HG03565 (cell line): Measurements from ENCODE around the gene DNAJC15.
"Not testable (repeated sequence)": the region's sequence is repeated elsewhere in the genome, so short reads cannot be mapped to it uniquely, and the experiment has no call there.

Experiments
- ATAC-seq: cut with Tn5 transposase; IDR thresholded peaks from one replicate; pipeline ENCODE4 v1.9.1; 2021; ENCODE audit warnings: mild to moderate bottlenecking, moderate library complexity; ENCODE audit not compliant: unreplicated experiment

The DNAJC15 gene

DNA sequence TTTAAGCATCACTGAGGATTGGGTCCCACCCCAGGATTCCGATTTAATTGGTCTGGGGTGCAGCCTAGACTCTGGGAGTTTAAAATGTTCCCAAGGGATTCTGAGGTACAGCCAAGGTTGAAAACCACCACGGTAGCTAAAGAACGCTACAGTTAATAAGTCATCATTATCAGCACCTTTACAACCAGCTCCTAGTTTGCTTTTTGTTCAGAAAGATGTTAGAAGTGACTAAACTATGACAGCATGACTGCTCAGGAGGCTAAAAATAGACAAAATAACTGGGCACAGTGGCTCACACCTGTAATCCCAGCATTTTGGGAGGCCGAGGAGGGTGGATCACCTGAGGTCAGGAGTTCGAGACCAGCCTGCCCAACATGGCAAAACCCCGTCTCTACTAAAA, 19.7 kb upstream of the DNAJC15 start:
- ATAC-seq = no peak

DNA sequence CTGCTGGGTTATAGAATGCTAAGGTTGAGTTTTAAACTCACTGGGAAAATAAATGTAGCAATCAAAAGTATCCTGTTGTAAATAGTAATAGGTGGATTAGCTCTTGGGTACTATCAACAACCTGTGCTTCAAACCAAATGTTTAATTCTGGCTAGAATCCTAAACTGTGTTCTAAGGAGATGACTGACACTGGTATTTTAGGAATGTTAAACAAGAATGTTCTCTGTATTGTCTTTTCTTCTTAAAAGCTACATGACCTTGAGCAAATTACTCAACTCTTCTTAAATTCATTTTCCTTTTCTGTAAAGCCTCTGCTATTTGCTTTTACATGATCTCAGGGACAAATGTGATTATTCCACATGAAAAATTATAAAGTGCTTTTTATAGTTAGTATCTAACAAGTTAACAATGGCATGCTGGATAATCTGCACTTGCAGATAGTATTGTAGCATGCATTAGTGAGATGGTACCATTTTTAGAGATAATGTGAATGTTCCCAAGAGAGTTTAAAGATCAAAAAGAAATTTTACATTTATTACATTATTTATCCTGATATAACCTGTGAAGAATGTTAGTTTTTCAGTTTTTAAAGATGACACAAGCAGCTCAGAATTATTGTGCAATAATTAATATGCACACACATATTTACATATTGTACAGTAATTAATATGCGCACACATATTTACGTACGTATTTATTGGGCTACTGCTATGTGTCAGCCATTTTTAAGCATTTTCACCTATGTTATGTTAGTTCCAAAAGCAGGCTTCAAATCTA, 17.7 kb upstream of the DNAJC15 start:
- no peak for ATAC-seq

DNA sequence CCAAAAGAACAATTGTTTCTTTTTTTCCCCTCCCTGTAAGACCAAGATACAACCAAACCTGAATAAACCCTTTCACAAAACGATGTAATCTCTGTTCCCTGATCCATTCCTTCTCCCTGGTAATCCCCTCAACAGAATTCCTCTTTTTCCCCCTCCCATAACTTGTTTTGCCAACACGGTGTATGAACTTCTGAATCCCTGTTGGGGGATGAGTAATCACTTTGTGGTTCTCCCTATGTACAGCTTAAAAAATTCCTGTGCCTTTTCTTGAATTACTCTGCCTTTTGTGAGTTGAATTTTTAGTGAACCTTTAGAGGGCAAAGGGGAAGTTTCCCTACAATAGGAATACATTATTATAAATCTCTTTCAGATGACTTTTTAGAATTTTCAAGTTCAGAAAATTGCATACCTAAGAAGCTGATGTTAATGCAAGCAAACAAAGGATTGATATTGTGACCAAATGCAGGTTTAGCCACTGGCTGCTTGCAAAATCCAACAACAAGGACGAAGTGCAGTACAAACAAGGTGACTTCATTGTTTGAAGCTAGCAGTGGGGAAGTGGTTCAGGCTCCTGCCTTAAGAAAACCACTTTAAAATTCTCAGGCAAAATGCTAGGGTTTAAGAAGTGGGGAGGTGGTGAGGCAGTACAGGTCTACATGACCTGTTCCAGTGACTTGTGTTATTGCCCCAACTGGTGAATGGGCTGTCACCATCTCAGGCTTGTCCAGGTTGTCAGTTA, 16.3 kb upstream of the DNAJC15 start:
- ATAC-seq = no peak

DNA sequence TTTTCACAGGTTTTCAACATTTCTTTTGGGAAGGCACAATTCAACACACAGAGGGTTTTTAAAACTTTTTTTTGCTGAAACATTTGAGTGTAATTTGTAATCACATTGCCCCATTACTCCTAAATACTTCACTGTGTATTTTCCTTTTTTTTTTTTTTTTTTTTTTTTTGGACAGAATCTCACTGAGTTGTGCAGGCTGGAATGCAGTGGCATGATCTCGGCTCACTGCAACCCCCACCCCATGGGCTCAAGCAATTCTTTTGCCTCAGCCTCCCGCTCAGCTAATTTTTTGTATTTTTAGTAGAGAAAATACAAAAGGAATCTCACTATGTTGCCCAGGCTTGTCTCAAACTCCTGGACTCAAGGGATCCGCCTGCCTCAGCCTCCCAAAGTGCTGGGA, 14.8 kb upstream of the DNAJC15 start:
- ATAC-seq = no peak

DNA sequence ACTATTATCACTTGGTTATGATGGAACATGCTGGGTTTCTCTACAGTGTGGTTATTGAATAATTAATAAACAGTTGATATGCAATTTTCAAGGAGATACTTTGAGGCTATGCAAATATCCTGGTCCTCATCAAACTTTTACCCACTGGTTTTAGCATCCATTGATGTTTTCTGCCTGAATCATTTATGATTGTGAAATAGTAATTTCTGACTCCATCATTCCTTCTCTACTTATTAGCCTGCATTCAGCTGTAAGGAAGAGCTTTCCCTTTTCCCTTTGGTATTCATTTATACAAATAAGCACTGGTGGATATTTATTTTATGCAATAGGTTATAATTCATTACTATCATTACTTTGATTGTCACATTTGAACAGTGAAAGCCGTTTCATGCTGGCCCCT, 13.9 kb upstream of the DNAJC15 start:
- no peak for ATAC-seq

DNA sequence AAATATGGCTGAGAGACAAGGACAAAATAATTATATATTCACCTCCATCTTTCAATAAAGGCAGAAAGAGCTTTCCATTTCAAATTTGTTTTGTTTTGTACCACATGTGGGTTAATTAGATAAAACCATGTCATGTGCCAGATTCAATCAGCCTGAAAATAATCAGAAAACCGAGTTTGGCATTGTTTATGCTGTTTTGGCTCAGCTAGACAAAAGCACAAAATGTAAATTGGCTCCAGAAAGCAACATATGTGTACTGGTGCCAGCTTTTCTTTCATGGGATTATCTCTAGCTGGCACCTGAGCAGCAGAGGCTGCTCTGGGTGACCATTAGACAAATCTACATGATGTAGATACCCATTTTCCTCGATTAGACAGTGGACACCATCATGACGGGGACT, 9.2 kb upstream of the DNAJC15 start:
- no peak for ATAC-seq

DNA sequence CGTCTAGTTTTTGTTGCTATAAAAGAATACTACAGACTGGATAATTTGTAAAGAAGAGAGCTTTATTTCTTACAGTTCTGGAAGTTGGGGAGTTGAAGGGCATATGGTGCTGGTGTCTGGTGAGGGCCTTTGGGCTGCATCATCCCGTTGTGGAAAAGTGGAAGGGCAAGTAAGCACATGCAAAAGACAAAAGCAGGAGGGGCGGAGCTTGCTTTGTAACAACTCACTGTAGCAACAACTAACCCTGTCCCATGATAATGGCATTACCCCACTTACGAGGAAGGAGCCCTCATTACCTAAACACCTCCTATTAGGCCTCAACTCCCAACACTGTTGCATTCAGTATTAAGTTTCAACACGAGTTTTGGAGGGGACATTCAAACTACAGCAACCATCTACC, 7.2 kb upstream of the DNAJC15 start:
- ATAC-seq = no peak

DNA sequence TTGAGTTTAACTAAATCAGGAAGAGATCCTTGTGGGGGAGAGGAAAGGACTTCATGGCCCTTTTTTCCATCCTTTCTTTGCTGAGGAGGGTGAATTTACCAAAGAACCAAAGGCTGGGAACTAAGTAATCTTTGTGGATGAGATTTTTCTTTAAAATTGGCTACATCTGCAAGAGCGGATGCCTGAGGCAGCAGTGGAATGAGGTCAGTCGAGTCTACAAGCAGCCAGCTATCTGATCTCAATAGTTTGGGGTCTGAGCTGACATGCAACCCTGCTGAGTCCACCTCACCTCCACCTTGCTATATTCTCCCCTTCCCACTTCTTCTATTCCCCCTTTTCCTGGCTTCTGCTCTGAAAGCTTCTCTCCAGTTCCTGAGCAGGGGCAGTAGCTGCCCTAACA, 3.6 kb upstream of the DNAJC15 start:
- no peak for ATAC-seq

DNA sequence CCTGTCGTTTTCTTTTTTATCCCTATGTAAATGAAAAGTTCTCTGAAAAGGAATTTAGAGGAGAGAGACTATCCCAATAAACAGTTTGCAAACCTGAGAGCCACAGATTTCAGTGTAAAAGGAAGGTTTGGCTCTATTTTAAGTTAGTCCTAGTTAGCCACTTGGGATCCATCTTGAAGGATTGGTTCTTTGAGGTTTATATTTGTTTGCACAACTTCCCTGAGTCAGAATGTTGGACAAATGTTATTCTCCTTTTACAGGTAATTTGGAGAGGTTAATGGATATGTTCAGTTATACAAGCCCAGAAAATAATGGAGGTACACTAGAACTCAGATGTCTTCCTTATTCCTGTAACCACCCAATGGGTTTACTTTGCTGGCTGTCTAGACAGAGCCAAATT, 2.6 kb upstream of the DNAJC15 start:
- no peak for ATAC-seq

DNA sequence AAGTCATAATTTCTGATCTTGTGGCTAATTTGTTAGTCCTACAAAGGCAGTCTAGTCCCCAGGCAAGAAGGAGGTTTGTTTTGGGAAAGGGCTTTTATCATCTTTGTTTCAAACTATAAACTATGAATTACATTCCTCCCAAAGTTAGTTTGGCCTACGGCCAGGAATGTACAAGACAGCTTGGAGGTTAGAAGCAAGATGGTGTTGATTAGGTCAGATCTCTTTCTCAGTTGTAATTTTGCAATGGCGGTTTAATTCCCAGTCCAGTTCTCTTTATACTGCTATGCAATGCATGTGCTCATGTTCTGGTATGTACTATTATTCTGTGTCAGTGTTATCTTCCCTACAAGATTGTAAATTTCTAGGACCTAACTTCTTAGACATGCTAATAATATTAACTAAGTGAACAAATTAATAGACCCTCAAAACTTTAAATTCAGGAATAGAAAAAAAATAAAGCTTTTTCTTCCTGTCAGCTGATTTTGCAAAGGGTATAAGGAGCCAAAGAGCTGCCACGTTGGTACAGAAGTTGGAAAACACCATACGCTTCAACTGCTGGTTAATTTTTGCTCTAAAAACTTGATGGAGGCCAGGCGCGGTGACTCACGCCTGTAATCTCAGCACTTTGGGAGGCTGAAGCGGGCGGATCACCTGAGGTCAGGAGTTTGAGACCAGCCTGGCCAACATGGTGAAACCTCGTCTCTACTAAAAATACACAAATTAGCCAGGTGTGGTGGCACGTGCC, 1.3 kb upstream of the DNAJC15 start:
- no peak for ATAC-seq

DNA sequence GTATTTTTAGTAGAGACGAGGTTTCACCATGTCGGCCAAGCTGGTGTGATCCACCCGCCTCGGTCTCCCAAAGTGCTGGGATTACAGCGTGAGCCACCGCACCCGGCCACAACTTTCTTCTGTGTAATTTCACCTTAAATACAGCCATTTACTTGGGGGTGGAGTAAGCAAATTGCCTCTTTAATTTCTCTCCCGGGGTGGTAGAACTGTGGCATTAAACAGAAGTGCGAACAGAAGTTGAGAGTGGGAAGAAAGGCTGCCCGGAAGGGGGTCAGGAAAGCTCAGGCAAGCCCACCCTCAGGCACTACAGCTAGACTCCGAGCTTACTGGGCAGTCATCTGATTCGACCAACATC, 475 bp upstream of the DNAJC15 start:
- ATAC-seq = no peak

DNA sequence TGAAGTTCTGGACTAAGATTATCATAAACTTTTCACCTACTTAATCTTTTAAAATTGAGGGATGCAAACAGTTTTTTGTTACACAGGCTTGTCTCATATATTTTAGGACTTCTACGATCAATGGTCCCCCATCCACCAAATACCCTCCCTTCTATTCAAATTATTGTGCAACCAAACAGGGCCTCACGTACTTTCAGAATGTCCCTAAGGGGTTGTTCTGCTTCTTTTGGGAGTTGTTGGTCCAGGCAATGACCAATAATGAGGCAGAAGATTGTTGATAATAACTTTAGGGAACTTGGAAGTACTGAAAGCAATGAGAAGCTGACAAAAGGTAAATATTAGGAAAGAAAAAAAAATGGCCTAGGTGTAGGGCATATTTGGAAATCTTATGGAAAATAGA, 2.9 kb downstream of the DNAJC15 start:
- no peak for ATAC-seq

DNA sequence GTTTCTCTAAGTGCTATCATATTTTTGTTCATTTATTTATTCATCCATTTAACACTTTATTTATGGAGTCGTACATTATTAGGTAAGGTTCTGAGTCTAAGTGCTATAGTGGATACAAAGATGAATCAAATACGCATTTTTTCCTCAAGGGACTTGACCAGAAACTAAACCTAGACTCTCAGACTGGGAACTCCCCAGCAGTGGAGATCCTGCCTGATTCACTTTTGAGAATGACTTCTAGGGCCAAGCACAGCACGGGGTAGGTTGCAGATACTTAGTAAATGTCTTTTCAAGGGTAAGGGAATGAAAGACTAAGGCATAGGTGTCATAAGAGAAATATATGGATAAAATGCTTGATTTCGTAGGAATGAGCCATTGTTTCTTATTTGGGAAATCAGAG, 7.2 kb downstream of the DNAJC15 start:
- ATAC-seq = peak; percentile 36

DNA sequence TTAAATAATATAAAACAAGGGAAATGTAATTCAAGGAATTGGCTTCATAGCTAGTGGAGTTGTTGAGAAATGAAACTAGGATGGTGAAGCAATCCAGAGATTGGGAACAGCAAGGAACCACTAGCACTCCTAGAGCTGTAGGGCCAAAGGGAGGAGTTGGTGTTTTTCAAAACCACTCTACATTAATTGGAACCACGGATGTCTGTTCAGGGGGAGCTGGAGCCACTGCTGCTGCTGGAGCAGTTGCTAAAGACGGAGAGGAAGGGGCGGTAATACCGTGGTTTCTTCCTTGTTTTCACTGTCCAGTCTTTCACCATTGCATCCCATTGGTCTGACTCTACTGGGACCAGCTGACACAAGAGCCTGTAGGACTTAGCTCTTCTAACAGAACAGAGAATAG, 8.5 kb downstream of the DNAJC15 start:
- no peak for ATAC-seq

DNA sequence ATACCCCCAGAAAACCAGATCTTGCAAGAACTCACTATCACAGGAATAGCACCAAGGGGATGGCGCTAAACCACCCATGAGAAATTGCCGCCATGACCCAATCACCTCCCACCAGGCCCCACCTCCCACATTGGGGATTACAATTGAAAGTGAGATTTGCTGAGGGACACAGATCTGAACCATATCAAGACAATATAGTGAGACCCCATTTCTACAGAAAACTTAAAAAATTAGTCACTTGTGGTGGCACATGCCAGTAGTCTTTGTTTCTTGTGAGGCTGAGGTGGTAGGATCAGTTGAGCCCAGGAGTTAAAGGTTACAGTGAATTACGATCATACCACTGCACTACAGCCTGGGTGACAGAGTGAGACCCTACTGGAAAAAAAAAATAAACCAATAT, 9.7 kb downstream of the DNAJC15 start:
- ATAC-seq = no peak

DNA sequence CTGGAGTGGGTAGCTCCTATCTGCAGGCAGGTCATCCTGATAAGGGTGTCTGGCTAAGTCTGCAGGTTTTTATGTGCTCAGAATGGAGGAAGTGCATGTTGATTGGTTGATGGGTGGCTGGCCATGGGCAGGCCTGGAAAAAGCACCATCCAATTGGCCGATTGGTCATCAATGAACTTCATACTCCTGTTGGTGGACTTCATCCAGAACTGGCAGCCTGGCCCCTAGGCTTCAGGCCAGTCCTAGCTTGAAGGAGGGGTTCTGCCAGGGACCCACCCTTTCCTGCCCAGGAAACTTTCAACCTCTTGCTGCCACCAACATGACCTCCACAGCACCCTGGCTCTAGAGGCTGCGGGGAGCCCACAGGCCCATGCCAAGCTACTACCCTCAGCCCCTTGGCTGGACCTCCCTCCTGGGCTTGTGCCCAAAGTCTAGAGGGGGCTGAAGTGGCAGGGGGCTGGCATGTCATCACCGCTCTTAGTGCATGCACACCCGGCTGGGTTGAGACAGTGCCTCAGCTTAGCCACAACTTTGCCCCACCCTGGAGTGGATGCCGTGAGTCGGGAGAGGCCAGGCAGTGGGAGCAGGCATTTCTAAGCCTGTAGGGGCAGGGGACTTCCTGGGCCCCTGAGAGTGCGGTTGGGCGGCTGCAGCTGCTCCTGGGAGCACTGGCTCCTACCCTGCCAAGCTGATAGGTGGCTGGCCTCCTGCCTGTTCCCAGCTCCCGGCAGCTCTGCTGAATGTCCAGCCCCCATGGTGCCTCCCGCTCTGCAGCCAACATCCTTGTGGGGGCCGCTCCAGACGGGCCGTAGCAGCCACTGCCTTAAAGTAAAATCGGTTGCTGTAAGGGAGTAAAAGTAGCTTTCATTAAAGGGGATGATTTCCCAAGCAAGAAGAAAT, 13.2 kb downstream of the DNAJC15 start:
- no peak for ATAC-seq

DNA sequence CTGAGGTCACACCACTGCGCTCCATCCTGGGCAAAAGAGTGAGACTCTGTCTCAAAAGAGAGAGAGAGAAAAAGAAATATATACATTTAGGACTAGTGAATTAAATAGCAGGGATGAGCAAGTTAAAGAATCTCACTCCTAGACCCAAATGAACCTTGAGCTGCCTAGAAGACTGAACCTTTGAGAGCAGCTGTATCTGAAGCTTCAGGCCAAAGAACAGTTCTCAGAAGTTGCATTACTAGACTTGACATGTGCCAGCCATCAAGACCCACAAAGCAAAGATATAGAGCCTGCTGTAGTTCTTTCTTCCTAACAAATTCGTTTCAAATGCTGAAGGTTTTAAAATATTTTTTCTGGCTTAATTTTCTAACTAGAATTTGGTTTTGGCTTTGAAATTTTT, 16.6 kb downstream of the DNAJC15 start:
- ATAC-seq = no peak

DNA sequence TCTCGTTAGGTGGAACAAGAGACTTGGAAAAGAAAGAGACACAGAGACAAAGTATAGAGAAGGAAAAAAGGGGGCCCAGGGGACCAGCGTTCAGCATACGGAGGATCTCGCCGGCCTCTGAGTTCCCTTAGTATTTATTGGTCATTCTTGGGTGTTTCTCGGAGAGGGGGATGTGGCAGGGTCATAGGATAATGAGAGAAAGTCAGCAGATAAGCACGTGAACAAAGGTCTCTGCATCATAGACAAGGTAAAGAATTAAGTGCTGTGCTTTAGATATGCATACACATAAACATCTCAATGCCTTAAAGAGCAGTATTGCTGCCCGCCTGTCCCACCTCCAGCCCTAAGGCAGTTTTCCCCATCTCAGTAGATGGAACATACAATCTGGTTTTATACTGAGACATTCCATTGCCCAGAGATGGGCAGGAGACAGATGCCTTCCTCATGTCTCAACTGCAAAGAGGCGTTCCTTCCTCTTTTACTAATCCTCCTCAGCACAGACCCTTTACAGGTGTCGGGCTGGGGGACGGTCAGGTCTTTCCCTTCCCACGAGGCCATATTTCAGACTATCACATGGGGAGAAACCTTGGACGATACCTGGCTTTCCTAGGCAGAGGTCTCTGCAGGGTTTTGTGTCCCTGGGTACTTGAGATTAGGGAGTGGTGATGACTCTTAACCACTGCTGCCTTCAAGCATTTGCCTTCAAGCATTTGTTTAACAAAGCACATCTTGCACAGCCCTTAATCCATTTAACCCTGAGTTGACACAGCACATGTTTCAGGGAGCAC, 17.4 kb downstream of the DNAJC15 start:
- not testable (repeated sequence) for ATAC-seq

DNA sequence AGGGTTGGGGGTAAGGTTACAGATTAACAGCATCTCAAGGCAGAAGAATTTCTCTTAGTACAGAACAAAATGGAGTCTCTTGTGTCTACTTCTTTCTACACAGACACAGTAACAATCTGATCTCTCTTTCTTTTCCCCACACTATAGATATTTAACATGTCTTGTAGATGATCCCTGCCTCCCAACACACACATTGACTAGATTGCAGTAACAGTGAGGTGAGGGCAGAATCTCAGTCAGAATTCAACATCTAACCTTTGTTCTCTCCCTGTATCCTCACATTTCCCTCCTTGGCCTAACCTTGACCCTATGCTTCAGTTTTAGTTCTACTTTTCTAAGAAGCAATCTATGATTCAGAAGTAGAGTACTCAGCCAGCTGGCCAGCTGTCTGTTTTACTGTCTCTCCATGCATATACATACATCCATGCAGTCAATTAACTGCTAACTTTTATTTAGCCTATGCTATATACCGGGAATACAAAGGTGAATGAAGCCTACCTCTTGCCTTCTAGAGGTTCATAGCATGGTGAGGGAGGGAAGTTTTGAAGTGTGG, 18.1 kb downstream of the DNAJC15 start:
- no peak for ATAC-seq

DNA sequence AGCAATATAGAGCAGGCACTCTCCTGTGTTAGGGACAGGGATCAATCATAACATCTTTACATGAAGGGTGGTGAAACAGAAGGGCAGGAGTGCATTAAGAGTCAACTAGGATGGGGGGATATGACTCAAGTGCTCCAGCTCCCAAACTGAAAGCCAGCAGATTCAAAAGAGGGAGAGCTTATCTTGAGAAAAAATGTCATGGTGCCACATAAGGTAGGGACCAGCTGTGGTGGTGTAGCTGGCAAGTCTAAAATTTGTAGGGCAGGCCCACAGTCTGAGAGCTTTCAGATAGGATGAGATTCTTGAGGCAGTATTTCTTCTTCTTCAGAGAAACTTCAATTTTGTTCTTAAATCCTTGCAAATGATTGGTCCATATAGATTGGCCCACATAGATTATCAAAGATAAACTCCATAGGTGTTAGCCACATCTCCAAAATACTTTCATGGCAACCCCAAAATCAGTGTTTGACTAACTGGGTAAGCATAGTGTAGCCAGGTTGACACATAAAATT, 19.1 kb downstream of the DNAJC15 start:
- ATAC-seq = no peak
